Prostate gland (tissue), 2 donors: ENCODE data around the gene MAP3K20. TPM values are rescaled to one million over a fixed set of nuclear protein-coding genes. Genes with fewer than 3 reads are reported as not detected.

Experiments used
- DNase-seq: peaks from one replicate; pipeline ENCODE4 v3.0.0-alpha.2; 2019; ENCODE audit warnings: low spot score
- H3K27ac ChIP-seq, 2 donors: fragments of 200-600 bp; sonication (generic); 2 replicates each; pipeline ENCODE4 v1.5.1; 2017 to 2019
- H3K27me3 ChIP-seq: fragments of 200-600 bp; sonication (generic); replicated peaks from 2 replicates; pipeline ENCODE4 v1.5.1; 2019; ENCODE audit not compliant: insufficient read depth
- H3K36me3 ChIP-seq, 2 donors: fragments of 200-600 bp; sonication (generic); 1 replicate in 1 of 2; 2 replicates in 1 of 2; pipeline versions ENCODE4 v1.5.1 to v1.8.1; 2017 to 2019
- H3K4me1 ChIP-seq: fragments of 200-600 bp; sonication (generic); replicated peaks from 2 replicates; pipeline ENCODE4 v1.5.1; 2019
- H3K4me3 ChIP-seq, 2 donors: fragments of 200-600 bp; sonication (generic); 2 replicates each; pipeline ENCODE4 v1.5.1; 2017 to 2019
- H3K9me3 ChIP-seq: fragments of 200-600 bp; sonication (generic); 2 replicates; pipeline ENCODE4 v1.5.1; 2017
- POLR2A ChIP-seq: fragments of 450-650 bp; IDR thresholded peaks from one replicate; pipeline ENCODE4 v1.6.1; 2016; ENCODE audit warnings: antibody characterized with exemption, mild to moderate bottlenecking
- POLR2AphosphoS5 ChIP-seq: sonication (generic); formaldehyde crosslinking; IDR thresholded peaks from one replicate; pipeline ENCODE4 v1.6.1; 2017; ENCODE audit warnings: antibody characterized with exemption
- WGBS: methylation state at CpG from one replicate; pipeline ENCODE4 v1.1.5; 2018; 5-methylcytosine and 5-hydroxymethylcytosine counted together
- intact Hi-C: fragments of 100-400 bp; cut with DNase I; formaldehyde crosslinking; loops from one replicate; pipeline ENCODE4 v1.14.2; 2022
- total RNA-seq, 2 donors: library from RNA; depleted of rRNA; stranded (reverse); fragments of >200 nt; gene quantifications; one replicate each; pipeline ENCODE4 v1.1.0, GENCODE V29; 2016
- TF ChIP-seq, protein P1 (sequence below), 4 experiments: fragments of 200-600 bp in 2 of 4; fragments of 450-650 bp in 2 of 4; sonication (generic) in 2 of 4; IDR thresholded peaks; 1 replicate in 3 of 4; 2 replicates in 1 of 4; pipeline ENCODE4 v1.5.1; 2016 to 2019; ENCODE audit warnings: antibody characterized with exemption in 4 of 4, mild to moderate bottlenecking in 2 of 4, moderate library complexity in 2 of 4

MAP3K20 gene
- total RNA-seq, 2 donors from 2014 or later, result 28.9 to 48.8 TPM

- no peak for DNase-seq
- TF ChIP-seq, protein P1, sequence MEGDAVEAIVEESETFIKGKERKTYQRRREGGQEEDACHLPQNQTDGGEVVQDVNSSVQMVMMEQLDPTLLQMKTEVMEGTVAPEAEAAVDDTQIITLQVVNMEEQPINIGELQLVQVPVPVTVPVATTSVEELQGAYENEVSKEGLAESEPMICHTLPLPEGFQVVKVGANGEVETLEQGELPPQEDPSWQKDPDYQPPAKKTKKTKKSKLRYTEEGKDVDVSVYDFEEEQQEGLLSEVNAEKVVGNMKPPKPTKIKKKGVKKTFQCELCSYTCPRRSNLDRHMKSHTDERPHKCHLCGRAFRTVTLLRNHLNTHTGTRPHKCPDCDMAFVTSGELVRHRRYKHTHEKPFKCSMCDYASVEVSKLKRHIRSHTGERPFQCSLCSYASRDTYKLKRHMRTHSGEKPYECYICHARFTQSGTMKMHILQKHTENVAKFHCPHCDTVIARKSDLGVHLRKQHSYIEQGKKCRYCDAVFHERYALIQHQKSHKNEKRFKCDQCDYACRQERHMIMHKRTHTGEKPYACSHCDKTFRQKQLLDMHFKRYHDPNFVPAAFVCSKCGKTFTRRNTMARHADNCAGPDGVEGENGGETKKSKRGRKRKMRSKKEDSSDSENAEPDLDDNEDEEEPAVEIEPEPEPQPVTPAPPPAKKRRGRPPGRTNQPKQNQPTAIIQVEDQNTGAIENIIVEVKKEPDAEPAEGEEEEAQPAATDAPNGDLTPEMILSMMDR (IDR thresholded peaks at IDR 0.05), result no peak
- no peak for TF ChIP-seq POLR2A
- no peak for TF ChIP-seq POLR2AphosphoS5
- intact Hi-C loops, result no loop called here
- H3K27me3 ChIP-seq, result no peaks in the 10 kb centered on the region
- no peaks in the 10 kb centered on the region for H3K4me1 ChIP-seq
- H3K36me3 ChIP-seq, result no peaks in the 10 kb centered on the region
- H3K9me3 ChIP-seq, result no peaks in the 10 kb centered on the region
- H3K27ac ChIP-seq, result no peak overlapping the region
- WGBS, result 77% methylated on average over 4 of the region's 4 CpGs
- H3K4me3 ChIP-seq, result no peak overlapping the region
Observed at GRCh38 chr2:173148520-173148919, 72.9 kb downstream of the MAP3K20 start.

DNA sequence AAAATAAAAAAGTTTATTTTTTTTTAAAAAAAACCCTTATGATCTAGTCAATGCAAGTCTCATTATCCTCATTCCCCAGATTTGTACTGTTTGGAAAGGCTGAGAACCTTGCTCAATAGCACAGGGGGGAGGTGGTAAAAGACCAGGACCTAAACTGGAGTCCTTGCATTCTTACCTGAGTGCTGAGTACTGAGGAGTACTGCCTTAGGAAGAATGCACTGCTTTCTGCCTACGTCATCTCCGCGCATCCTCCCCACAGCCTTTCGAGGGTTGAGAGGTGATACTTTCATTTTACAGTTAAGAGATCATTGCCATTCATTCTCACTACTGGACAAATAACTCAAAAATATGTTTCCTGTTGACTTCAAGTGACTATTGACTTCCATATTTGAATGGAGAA is 73.8 kb downstream of the MAP3K20 start:
- 95% methylated on average over 4 of the region's 4 CpGs for WGBS
- no peaks in the 10 kb centered on the region for H3K4me1 ChIP-seq
- H3K4me3 ChIP-seq, result no peak overlapping the region
- H3K27ac ChIP-seq, result no peak overlapping the region
- intact Hi-C loops, result no loop called here
- no peaks in the 10 kb centered on the region for H3K36me3 ChIP-seq
- no peaks in the 10 kb centered on the region for H3K27me3 ChIP-seq
- no peak for DNase-seq
- H3K9me3 ChIP-seq, result no peaks in the 10 kb centered on the region
- TF ChIP-seq POLR2A (no peak), POLR2AphosphoS5 (no peak)
- TF ChIP-seq, protein P1 (IDR thresholded peaks at IDR 0.05), result no peak

GRCh38 chr2:173150087-173150486 is 74.4 kb downstream of the MAP3K20 start:
- no peak overlapping the region for H3K4me3 ChIP-seq
- H3K36me3 ChIP-seq, result no peaks in the 10 kb centered on the region
- no peaks in the 10 kb centered on the region for H3K9me3 ChIP-seq
- H3K4me1 ChIP-seq, result no peaks in the 10 kb centered on the region
- no peak for DNase-seq
- 56% methylated on average over 2 of the region's 2 CpGs for WGBS
- H3K27me3 ChIP-seq, result no peaks in the 10 kb centered on the region
- intact Hi-C loops, result no loop called here
- no peak for TF ChIP-seq POLR2AphosphoS5
- no peak for TF ChIP-seq POLR2A
- TF ChIP-seq, protein P1 (IDR thresholded peaks at IDR 0.05), result no peak
- H3K27ac ChIP-seq, result no peak overlapping the region

- DNase-seq, result no peak
- TF ChIP-seq, protein P1 (IDR thresholded peaks at IDR 0.05), result no peak
- TF ChIP-seq POLR2AphosphoS5, result no peak
- no peaks in the 10 kb centered on the region for H3K36me3 ChIP-seq
- H3K9me3 ChIP-seq, result no peaks in the 10 kb centered on the region
- H3K27ac ChIP-seq, result no peak overlapping the region
- no peak overlapping the region for H3K4me3 ChIP-seq
- intact Hi-C loops, result no loop called here
- H3K4me1 ChIP-seq, result no peaks in the 10 kb centered on the region
- no peaks in the 10 kb centered on the region for H3K27me3 ChIP-seq
Observed at GRCh38 chr2:173150963-173151362, 75.3 kb downstream of the MAP3K20 start.

DNA sequence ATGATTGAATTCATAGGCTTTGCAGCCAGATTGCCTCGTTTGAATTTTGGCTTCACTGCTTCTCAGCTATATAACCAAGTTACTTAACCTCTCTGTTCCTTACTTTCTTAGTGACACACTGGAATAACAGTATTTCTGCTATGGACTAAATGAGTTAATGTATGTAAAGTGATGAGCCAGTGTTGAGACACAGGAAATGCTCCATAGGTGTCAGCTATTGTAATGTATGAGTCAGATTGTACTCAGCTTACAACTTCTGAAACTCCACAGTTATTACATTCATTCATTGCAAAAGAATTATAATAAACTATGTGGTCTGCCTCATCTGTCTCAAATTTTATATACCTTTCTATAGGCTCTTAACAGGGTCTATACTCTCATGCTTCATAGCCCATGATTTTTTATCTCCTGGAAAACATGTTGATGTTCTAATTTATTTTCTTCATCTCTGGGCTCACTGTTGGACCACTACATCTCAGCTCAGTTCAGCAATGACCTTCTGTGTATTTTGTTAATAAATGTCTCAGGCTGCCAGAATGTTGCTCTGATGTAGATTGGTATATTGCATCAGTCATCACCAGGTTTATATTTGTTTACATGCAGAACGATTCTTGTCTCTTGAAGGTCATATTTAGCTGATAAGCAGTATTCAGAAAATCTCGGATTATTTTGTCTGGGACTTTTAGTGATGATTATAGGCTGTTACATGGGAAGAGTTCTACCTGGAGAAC is 76.2 kb downstream of the MAP3K20 start:
- Histone ChIP-seq H3K36me3 (no peaks in the 10 kb centered on the region), H3K9me3 (no peaks in the 10 kb centered on the region), H3K27ac (no peak overlapping the region), H3K27me3 (no peaks in the 10 kb centered on the region), H3K4me3 (no peak overlapping the region), H3K4me1 (no peaks in the 10 kb centered on the region)
- intact Hi-C loops, result no loop called here
- WGBS, result 53% methylated on average over 3 of the region's 3 CpGs
- no peak for TF ChIP-seq POLR2A
- TF ChIP-seq, protein P1 (IDR thresholded peaks at IDR 0.05), result no peak
- TF ChIP-seq POLR2AphosphoS5, result no peak
- DNase-seq, result no peak
